GM15510 (cell line): ENCODE measurements around the gene SIGLEC8.

Source experiments
- POLR2A ChIP-seq: IDR thresholded peaks from 3 replicates; pipeline ENCODE4 v1.6.1; 2011; ENCODE audit warnings: borderline replicate concordance; ENCODE audit not compliant: insufficient read length; ENCODE audit errors: extremely low read depth

Gene SIGLEC8

GRCh38 chr19:51461723-51462161 lies 3.5 kb upstream of the SIGLEC8 start:
- no peak for TF ChIP-seq POLR2A

GRCh38 chr19:51460164-51460992 lies 2.1 kb upstream of the SIGLEC8 start:
- no peak for TF ChIP-seq POLR2A

- no peak for TF ChIP-seq POLR2A
Observed at GRCh38 chr19:51458899-51459505, 748 bp upstream of the SIGLEC8 start.

- no peak for TF ChIP-seq POLR2A
Observed at GRCh38 chr19:51457351-51458013, 772 bp downstream of the SIGLEC8 start.

- no peak for TF ChIP-seq POLR2A
Observed at GRCh38 chr19:51456541-51457290, 1.5 kb downstream of the SIGLEC8 start.

GRCh38 chr19:51450730-51451307 lies 7.4 kb downstream of the SIGLEC8 start:
- no peak for TF ChIP-seq POLR2A

- no peak for TF ChIP-seq POLR2A
Observed at GRCh38 chr19:51448411-51449016, 9.7 kb downstream of the SIGLEC8 start.

- no peak for TF ChIP-seq POLR2A
Observed at GRCh38 chr19:51448011-51448410, 10.2 kb downstream of the SIGLEC8 start.

GRCh38 chr19:51441410-51442390 lies 16.6 kb downstream of the SIGLEC8 start:
- TF ChIP-seq POLR2A: no peak

GRCh38 chr19:51440846-51441409 lies 17.3 kb downstream of the SIGLEC8 start:
- no peak for TF ChIP-seq POLR2A

- no peak for TF ChIP-seq POLR2A
Observed at GRCh38 chr19:51440052-51440451, 18.2 kb downstream of the SIGLEC8 start.

GRCh38 chr19:51439021-51439465 lies 19.2 kb downstream of the SIGLEC8 start:
- TF ChIP-seq POLR2A: no peak

- TF ChIP-seq POLR2A: no peak
Observed at GRCh38 chr19:51434456-51434855, 23.8 kb downstream of the SIGLEC8 start.

GRCh38 chr19:51433043-51433442 lies 25.2 kb downstream of the SIGLEC8 start:
- no peak for TF ChIP-seq POLR2A
